ENCODE measurements around the gene PTPRG.

The PTPRG gene

GRCh38 chr3:62132027-62132602, 570.7 kb downstream of the PTPRG start:
- Histone ChIP-seq H3K27ac (ENCODE audit: poor library complexity, severe bottlenecking) (no peak overlapping the region), H3K36me3 (ENCODE audit: low read depth) (no peaks in the 10 kb centered on the region), H3K9me3 (ENCODE audit: severe bottlenecking) (no peaks in the 10 kb centered on the region), H3K27me3 (ENCODE audit: insufficient read depth, poor library complexity, severe bottlenecking) (no peaks in the 10 kb centered on the region), H3K4me3 (ENCODE audit: severe bottlenecking) (no peak overlapping the region), H3K4me1 (ENCODE audit: insufficient read depth, poor library complexity, severe bottlenecking) (peaks cover 7% of the 10 kb centered on the region)
- no peak for DNase-seq (ENCODE audit: low spot score)
- peak; percentile 6 for TF ChIP-seq CTCF (IDR thresholded peaks at IDR 0.05; ENCODE audit: poor library complexity, severe bottlenecking)
- no peak for ATAC-seq (ENCODE audit: low read depth)

GRCh38 chr3:62133015-62133414, 571.6 kb downstream of the PTPRG start:
- H3K36me3 ChIP-seq (ENCODE audit: low read depth) = no peaks in the 10 kb centered on the region
- H3K4me3 ChIP-seq (ENCODE audit: severe bottlenecking) = no peak overlapping the region
- no peak for DNase-seq (ENCODE audit: low spot score)
- peaks cover 7% of the 10 kb centered on the region for H3K4me1 ChIP-seq (ENCODE audit: insufficient read depth, poor library complexity, severe bottlenecking)
- ATAC-seq (ENCODE audit: low read depth) = no peak
- no peaks in the 10 kb centered on the region for H3K27me3 ChIP-seq (ENCODE audit: insufficient read depth, poor library complexity, severe bottlenecking)
- no peaks in the 10 kb centered on the region for H3K9me3 ChIP-seq (ENCODE audit: severe bottlenecking)
- H3K27ac ChIP-seq (ENCODE audit: poor library complexity, severe bottlenecking) = no peak overlapping the region
- TF ChIP-seq CTCF (IDR thresholded peaks at IDR 0.05; ENCODE audit: poor library complexity, severe bottlenecking) = no peak

GRCh38 chr3:62134061-62134496, 572.7 kb downstream of the PTPRG start:
- no peak for DNase-seq (ENCODE audit: low spot score)
- H3K4me1 ChIP-seq (ENCODE audit: insufficient read depth, poor library complexity, severe bottlenecking) = peaks cover 7% of the 10 kb centered on the region
- no peaks in the 10 kb centered on the region for H3K36me3 ChIP-seq (ENCODE audit: low read depth)
- H3K9me3 ChIP-seq (ENCODE audit: severe bottlenecking) = no peaks in the 10 kb centered on the region
- H3K27me3 ChIP-seq (ENCODE audit: insufficient read depth, poor library complexity, severe bottlenecking) = no peaks in the 10 kb centered on the region
- H3K4me3 ChIP-seq (ENCODE audit: severe bottlenecking) = no peak overlapping the region
- TF ChIP-seq CTCF (IDR thresholded peaks at IDR 0.05; ENCODE audit: poor library complexity, severe bottlenecking) = no peak
- peak overlapping the region; percentile 6 for H3K27ac ChIP-seq (ENCODE audit: poor library complexity, severe bottlenecking)
- ATAC-seq (ENCODE audit: low read depth) = peak; percentile 80

GRCh38 chr3:62135741-62136140, 574.4 kb downstream of the PTPRG start:
- no peak for DNase-seq (ENCODE audit: low spot score)
- no peaks in the 10 kb centered on the region for H3K9me3 ChIP-seq (ENCODE audit: severe bottlenecking)
- no peak for TF ChIP-seq CTCF (IDR thresholded peaks at IDR 0.05; ENCODE audit: poor library complexity, severe bottlenecking)
- H3K4me1 ChIP-seq (ENCODE audit: insufficient read depth, poor library complexity, severe bottlenecking) = peaks cover 7% of the 10 kb centered on the region
- no peak overlapping the region for H3K4me3 ChIP-seq (ENCODE audit: severe bottlenecking)
- no peak for ATAC-seq (ENCODE audit: low read depth)
- no peaks in the 10 kb centered on the region for H3K27me3 ChIP-seq (ENCODE audit: insufficient read depth, poor library complexity, severe bottlenecking)
- no peaks in the 10 kb centered on the region for H3K36me3 ChIP-seq (ENCODE audit: low read depth)
- no peak overlapping the region for H3K27ac ChIP-seq (ENCODE audit: poor library complexity, severe bottlenecking)

- H3K27ac ChIP-seq (ENCODE audit: poor library complexity, severe bottlenecking) = no peak overlapping the region
- no peaks in the 10 kb centered on the region for H3K4me1 ChIP-seq (ENCODE audit: insufficient read depth, poor library complexity, severe bottlenecking)
- ATAC-seq (ENCODE audit: low read depth) (no peak), DNase-seq (ENCODE audit: low spot score) (no peak)
- no peak for TF ChIP-seq CTCF (IDR thresholded peaks at IDR 0.05; ENCODE audit: poor library complexity, severe bottlenecking)
- H3K36me3 ChIP-seq (ENCODE audit: low read depth) = no peaks in the 10 kb centered on the region
- no peaks in the 10 kb centered on the region for H3K27me3 ChIP-seq (ENCODE audit: insufficient read depth, poor library complexity, severe bottlenecking)
- no peaks in the 10 kb centered on the region for H3K9me3 ChIP-seq (ENCODE audit: severe bottlenecking)
- no peak overlapping the region for H3K4me3 ChIP-seq (ENCODE audit: severe bottlenecking)
Measured at GRCh38 chr3:62139957-62140356, 578.6 kb downstream of the PTPRG start.

All from RWPE2 (cell line).